Mesenchymal stem cell (in vitro differentiated cells and primary cell): ENCODE data around the gene KIAA1328.

Experiments used
- DNase-seq: peaks from one replicate; pipeline ENCODE4 v3.0.0-alpha.2; 2013
- H2AFZ ChIP-seq: one replicate; pipeline ENCODE4 v1.6.1; 2013; ENCODE audit warnings: low read depth, mild to moderate bottlenecking, control low read depth, inconsistent platforms, low read length, moderate library complexity
- H2AK5ac ChIP-seq: 2 replicates; pipeline ENCODE4 v1.6.1; 2013; ENCODE audit warnings: low read length, moderate library complexity, mild to moderate bottlenecking, inconsistent platforms; ENCODE audit not compliant: severe bottlenecking
- H2BK120ac ChIP-seq: one replicate; pipeline ENCODE4 v1.6.1; 2013; ENCODE audit warnings: low read depth, mild to moderate bottlenecking, inconsistent platforms, low read length, moderate library complexity
- H2BK12ac ChIP-seq, 2 experiments: one replicate each; pipeline ENCODE4 v1.6.1; 2013; ENCODE audit warnings: inconsistent platforms in 2 of 2, low read length in 2 of 2, mild to moderate bottlenecking in 2 of 2, moderate library complexity in 2 of 2, control low read depth in 1 of 2
- H2BK15ac ChIP-seq: one replicate; pipeline ENCODE4 v1.6.1; 2013; ENCODE audit warnings: mild to moderate bottlenecking, low read depth, inconsistent platforms; ENCODE audit not compliant: poor library complexity, severe bottlenecking
- H2BK5ac ChIP-seq: 2 replicates; pipeline ENCODE4 v1.6.1; 2013; ENCODE audit warnings: low read depth, mild to moderate bottlenecking, low read length, control low read depth, inconsistent platforms; ENCODE audit not compliant: poor library complexity, severe bottlenecking
- H3K14ac ChIP-seq, 2 experiments: one replicate each; pipeline ENCODE4 v1.6.1; 2013; ENCODE audit warnings: inconsistent platforms in 2 of 2, low read length in 2 of 2, control low read depth in 1 of 2, mild to moderate bottlenecking in 1 of 2, moderate library complexity in 1 of 2
- H3K18ac ChIP-seq, 2 experiments: one replicate each; pipeline ENCODE4 v1.6.1; 2013; ENCODE audit warnings: inconsistent platforms in 2 of 2, low read length in 2 of 2, control low read depth in 1 of 2, low read depth in 1 of 2, mild to moderate bottlenecking in 1 of 2
- H3K23ac ChIP-seq, 2 experiments: one replicate each; pipeline ENCODE4 v1.6.1; 2013; ENCODE audit warnings: inconsistent platforms in 2 of 2, low read length in 2 of 2, mild to moderate bottlenecking in 2 of 2, moderate library complexity in 2 of 2, control low read depth in 1 of 2
- H3K27ac ChIP-seq: 2 replicates; pipeline ENCODE4 v1.5.1; 2013; ENCODE audit warnings: mild to moderate bottlenecking, moderate library complexity, low read length, control low read depth, inconsistent platforms; ENCODE audit not compliant: poor library complexity, severe bottlenecking
- H3K27me3 ChIP-seq, 2 experiments: 2 replicates each; pipeline versions ENCODE4 v1.6.1 to v1.7.0; 2013; ENCODE audit warnings: low read length in 2 of 2, mild to moderate bottlenecking in 2 of 2, moderate library complexity in 2 of 2, control low read depth in 1 of 2, inconsistent platforms in 1 of 2; ENCODE audit not compliant: control insufficient read depth in 1 of 2, insufficient read depth in 1 of 2
- H3K36me3 ChIP-seq, 2 experiments: 2 replicates each; pipeline versions ENCODE4 v1.6.1 to v1.7.0; 2013; ENCODE audit warnings: low read length in 2 of 2, control low read depth in 1 of 2, inconsistent platforms in 1 of 2, low read depth in 1 of 2, mild to moderate bottlenecking in 1 of 2; ENCODE audit not compliant: insufficient read depth in 2 of 2, control insufficient read depth in 1 of 2
- H3K4ac ChIP-seq, 2 experiments: one replicate each; pipeline ENCODE4 v1.6.1; 2013; ENCODE audit warnings: inconsistent platforms in 2 of 2, low read length in 2 of 2, mild to moderate bottlenecking in 2 of 2, moderate library complexity in 2 of 2, control low read depth in 1 of 2, low read depth in 1 of 2
- H3K4me1 ChIP-seq: 2 replicates; pipeline ENCODE4 v1.6.1; 2013; ENCODE audit warnings: low read depth, low read length, control low read depth; ENCODE audit not compliant: control insufficient read depth, insufficient read depth
- H3K4me2 ChIP-seq: 2 replicates; pipeline ENCODE4 v1.6.1; 2013; ENCODE audit warnings: low read length, mild to moderate bottlenecking, inconsistent platforms; ENCODE audit not compliant: poor library complexity, severe bottlenecking
- H3K4me3 ChIP-seq, 2 experiments: 2 replicates each; pipeline versions ENCODE4 v1.5.1 to v1.7.0; 2013; ENCODE audit warnings: low read length in 2 of 2, mild to moderate bottlenecking in 2 of 2, control low read depth in 1 of 2, low read depth in 1 of 2; ENCODE audit not compliant: insufficient read depth in 1 of 2
- H3K79me1 ChIP-seq: replicated peaks from 2 replicates; pipeline ENCODE4 v1.6.1; 2013; ENCODE audit warnings: mild to moderate bottlenecking, control low read depth, low read length, inconsistent platforms; ENCODE audit not compliant: poor library complexity, severe bottlenecking
- H3K9ac ChIP-seq: 2 replicates; pipeline ENCODE4 v1.7.0; 2013; ENCODE audit warnings: mild to moderate bottlenecking, low read length, moderate library complexity
- H3K9me3 ChIP-seq: 2 replicates; pipeline ENCODE4 v1.7.0; 2013; ENCODE audit warnings: mild to moderate bottlenecking, low read length; ENCODE audit not compliant: control insufficient read depth
- H4K8ac ChIP-seq: one replicate; pipeline ENCODE4 v1.6.1; 2013; ENCODE audit warnings: inconsistent platforms, mild to moderate bottlenecking, low read length, moderate library complexity
- H4K91ac ChIP-seq: one replicate; pipeline ENCODE4 v1.6.1; 2013; ENCODE audit warnings: mild to moderate bottlenecking, low read length, inconsistent platforms
- WGBS: methylation state at CpG from one replicate; pipeline ENCODE4 v1.1.7; 2013; ENCODE audit warnings: mixed read lengths; 5-methylcytosine and 5-hydroxymethylcytosine counted together

Gene KIAA1328

DNA sequence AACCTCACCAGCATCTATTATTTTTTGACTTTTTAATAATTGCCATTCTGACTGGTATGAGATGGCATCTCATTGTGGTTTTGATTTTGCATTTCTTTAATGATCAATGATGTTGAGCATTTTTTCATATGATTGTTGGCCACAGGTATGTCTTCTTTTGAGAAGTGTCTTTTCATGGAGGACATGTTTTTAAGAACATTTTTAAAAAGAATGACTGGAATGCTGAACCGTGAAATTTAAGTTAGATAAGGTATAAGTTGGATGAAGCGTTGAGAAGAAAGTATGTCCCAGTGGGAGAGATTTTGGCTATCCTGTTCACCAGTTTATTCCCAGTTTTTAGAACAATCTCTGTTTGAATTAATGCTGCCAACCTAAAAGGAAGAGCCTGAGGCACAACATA, 370.8 kb downstream of the KIAA1328 start:
- no peaks in the 10 kb centered on the region for H3K27me3 ChIP-seq
- H2BK120ac ChIP-seq, result no peak overlapping the region
- H3K9ac ChIP-seq, result no peak overlapping the region
- H4K91ac ChIP-seq, result no peak overlapping the region
- no peak overlapping the region for H4K8ac ChIP-seq
- no peak overlapping the region for H3K18ac ChIP-seq
- H2AFZ ChIP-seq, result no peak overlapping the region
- no peak overlapping the region for H3K4me2 ChIP-seq
- no peaks in the 10 kb centered on the region for H3K79me1 ChIP-seq
- no peak overlapping the region for H3K23ac ChIP-seq
- no peak overlapping the region for H2BK5ac ChIP-seq
- no peak overlapping the region for H3K4ac ChIP-seq
- H3K9me3 ChIP-seq, result peaks cover 4% of the 10 kb centered on the region
- no peak overlapping the region for H2AK5ac ChIP-seq
- H3K4me1 ChIP-seq, result no peaks in the 10 kb centered on the region
- 91% methylated on average over 2 of the region's 2 CpGs for WGBS
- H3K36me3 ChIP-seq, result no peaks in the 10 kb centered on the region
- no peak overlapping the region for H2BK15ac ChIP-seq
- no peak overlapping the region for H3K27ac ChIP-seq
- H2BK12ac ChIP-seq, result no peak overlapping the region
- H3K14ac ChIP-seq, result no peak overlapping the region
- DNase-seq, result no peak
- no peak overlapping the region for H3K4me3 ChIP-seq

DNA sequence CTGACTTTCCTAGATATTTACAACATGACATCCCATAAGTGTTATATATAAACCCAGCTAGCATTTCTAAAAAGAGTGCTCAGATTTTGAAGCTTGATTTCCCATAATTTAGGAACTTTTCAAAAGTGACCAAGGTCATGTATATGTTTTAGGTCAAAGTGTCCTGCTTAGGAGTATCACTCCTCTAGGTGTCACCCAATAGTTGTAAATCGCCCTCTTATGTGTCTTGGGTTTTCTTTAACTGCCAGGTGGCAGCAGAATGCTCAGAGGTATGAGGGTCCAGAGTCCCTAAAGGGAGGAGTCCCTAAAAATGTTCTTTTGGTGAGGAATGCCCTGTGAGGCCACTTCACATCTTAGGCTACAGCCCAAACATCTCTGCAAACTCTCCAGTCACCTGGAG, 378.4 kb downstream of the KIAA1328 start:
- H4K91ac ChIP-seq, result no peak overlapping the region
- H3K23ac ChIP-seq, result no peak overlapping the region
- DNase-seq, result no peak
- no peak overlapping the region for H2AFZ ChIP-seq
- H3K18ac ChIP-seq, result no peak overlapping the region
- H3K9ac ChIP-seq, result no peak overlapping the region
- H4K8ac ChIP-seq, result no peak overlapping the region
- H2BK15ac ChIP-seq, result no peak overlapping the region
- H2AK5ac ChIP-seq, result no peak overlapping the region
- no peaks in the 10 kb centered on the region for H3K4me1 ChIP-seq
- H3K27ac ChIP-seq, result no peak overlapping the region
- no peaks in the 10 kb centered on the region for H3K36me3 ChIP-seq
- H3K27me3 ChIP-seq, result no peaks in the 10 kb centered on the region
- no peak overlapping the region for H3K4me3 ChIP-seq
- H3K79me1 ChIP-seq, result no peaks in the 10 kb centered on the region
- H3K4me2 ChIP-seq, result no peak overlapping the region
- no peak overlapping the region for H3K14ac ChIP-seq
- H2BK120ac ChIP-seq, result no peak overlapping the region
- no peak overlapping the region for H3K4ac ChIP-seq
- no peak overlapping the region for H2BK12ac ChIP-seq
- WGBS, result 50% methylated on average over 1 of the region's 1 CpG
- no peak overlapping the region for H2BK5ac ChIP-seq
- no peaks in the 10 kb centered on the region for H3K9me3 ChIP-seq

DNA sequence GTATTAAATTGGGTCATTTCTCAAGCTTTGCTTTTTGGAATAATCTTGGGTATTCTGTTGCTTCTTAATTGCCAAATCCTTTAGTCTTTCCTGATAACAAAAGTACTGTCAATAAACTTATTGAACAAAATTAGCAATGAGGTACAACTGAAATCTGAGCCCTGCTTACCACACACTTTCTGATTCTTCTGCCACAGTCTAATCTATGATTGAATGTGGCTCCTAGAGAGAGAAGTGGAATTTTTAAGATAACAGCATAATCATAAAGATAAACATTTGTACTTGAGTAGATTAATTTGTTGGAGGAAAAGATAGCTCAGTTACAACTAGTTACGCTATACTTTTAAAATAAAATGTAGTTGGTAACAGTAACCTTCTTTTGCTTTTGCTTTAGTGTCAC, 381.9 kb downstream of the KIAA1328 start:
- DNase-seq, result no peak
- H2BK12ac ChIP-seq, result no peak overlapping the region
- H3K4me1 ChIP-seq, result no peaks in the 10 kb centered on the region
- no peak overlapping the region for H3K14ac ChIP-seq
- H2AFZ ChIP-seq, result no peak overlapping the region
- no peak overlapping the region for H3K4me2 ChIP-seq
- no CpG with 5 or more reads among the region's 1 CpG for WGBS
- no peaks in the 10 kb centered on the region for H3K36me3 ChIP-seq
- no peak overlapping the region for H2BK15ac ChIP-seq
- H4K8ac ChIP-seq, result no peak overlapping the region
- no peak overlapping the region for H3K9ac ChIP-seq
- H2BK120ac ChIP-seq, result no peak overlapping the region
- no peak overlapping the region for H2AK5ac ChIP-seq
- H3K4me3 ChIP-seq, result no peak overlapping the region
- H3K18ac ChIP-seq, result no peak overlapping the region
- H3K9me3 ChIP-seq, result no peaks in the 10 kb centered on the region
- H3K27ac ChIP-seq, result no peak overlapping the region
- H3K4ac ChIP-seq, result no peak overlapping the region
- no peak overlapping the region for H3K23ac ChIP-seq
- no peaks in the 10 kb centered on the region for H3K27me3 ChIP-seq
- no peak overlapping the region for H4K91ac ChIP-seq
- H2BK5ac ChIP-seq, result no peak overlapping the region
- no peaks in the 10 kb centered on the region for H3K79me1 ChIP-seq

DNA sequence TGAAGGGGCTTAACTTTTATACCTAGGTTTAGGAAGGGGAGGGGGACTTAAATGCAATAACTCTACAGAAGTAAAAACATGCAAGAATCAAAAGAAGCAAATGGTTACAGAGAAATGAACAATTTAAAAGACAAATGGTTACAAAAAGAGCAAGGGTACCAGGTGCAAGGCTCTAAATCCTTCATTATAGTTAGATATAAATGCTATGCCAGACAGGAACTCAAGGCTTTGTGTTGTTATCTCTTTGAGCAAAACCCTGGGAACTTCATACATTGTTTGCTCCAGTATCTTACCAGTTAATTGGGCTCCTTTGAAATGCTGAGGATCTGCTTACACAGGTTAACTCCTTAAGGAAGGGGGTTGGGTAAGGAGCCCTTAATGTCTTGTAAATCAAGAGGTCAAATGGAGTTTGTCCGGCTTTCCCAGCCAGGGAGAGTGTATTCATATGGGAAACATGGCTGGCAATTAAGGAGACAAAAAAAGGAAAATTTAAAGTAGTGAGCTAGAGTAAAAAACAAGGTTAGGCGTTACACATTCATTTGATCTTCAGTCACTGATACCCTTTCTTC, 389.2 kb downstream of the KIAA1328 start:
- Histone ChIP-seq H3K4me1 (no peaks in the 10 kb centered on the region), H3K79me1 (no peaks in the 10 kb centered on the region), H3K27me3 (no peaks in the 10 kb centered on the region), H2BK15ac (no peak overlapping the region), H2BK5ac (no peak overlapping the region), H2BK12ac (no peak overlapping the region), H4K91ac (no peak overlapping the region), H3K9ac (no peak overlapping the region), H2AK5ac (no peak overlapping the region), H2AFZ (no peak overlapping the region), H2BK120ac (no peak overlapping the region), H3K14ac (no peak overlapping the region), H3K18ac (no peak overlapping the region), H3K23ac (no peak overlapping the region), H3K4me2 (no peak overlapping the region), H3K9me3 (no peaks in the 10 kb centered on the region), H3K4me3 (no peak overlapping the region), H3K27ac (no peak overlapping the region), H3K36me3 (no peaks in the 10 kb centered on the region), H4K8ac (no peak overlapping the region), H3K4ac (no peak overlapping the region)
- DNase-seq, result no peak
- WGBS, result 14% methylated on average over 2 of the region's 2 CpGs
